Endodermal cell (in vitro differentiated cells): ENCODE measurements around the gene ZNF574. TPM values are rescaled to one million over a fixed set of nuclear protein-coding genes. Genes with fewer than 3 reads are reported as not detected.

ENCODE experiments used
- DNase-seq: peaks from one replicate; pipeline ENCODE4 v3.0.0-alpha.2; 2017
- H3K27ac ChIP-seq: 2 replicates; pipeline ENCODE4 v1.5.1; 2013; ENCODE audit warnings: mild to moderate bottlenecking, low read depth, low read length, moderate library complexity
- H3K27me3 ChIP-seq: 2 replicates; pipeline ENCODE4 v1.6.1; 2013; ENCODE audit warnings: mild to moderate bottlenecking, low read length, moderate library complexity; ENCODE audit not compliant: insufficient read depth, control insufficient read depth, poor library complexity, severe bottlenecking
- H3K36me3 ChIP-seq: 2 replicates; pipeline ENCODE4 v1.7.0; 2013; ENCODE audit warnings: mild to moderate bottlenecking, low read length, moderate library complexity; ENCODE audit not compliant: control insufficient read depth, insufficient read depth
- H3K4me1 ChIP-seq: one replicate; pipeline ENCODE4 v1.7.0; 2013; ENCODE audit warnings: low read length; ENCODE audit not compliant: control insufficient read depth, insufficient read depth
- H3K4me3 ChIP-seq: 2 replicates; pipeline ENCODE4 v1.5.1; 2013; ENCODE audit warnings: mild to moderate bottlenecking, low read length, moderate library complexity
- H3K9ac ChIP-seq: 2 replicates; pipeline ENCODE4 v1.6.1; 2013; ENCODE audit warnings: mild to moderate bottlenecking, low read length, moderate library complexity; ENCODE audit not compliant: poor library complexity, severe bottlenecking; ENCODE audit errors: extremely low read depth
- H3K9me3 ChIP-seq: 2 replicates; pipeline ENCODE4 v1.6.1; 2013; ENCODE audit warnings: mild to moderate bottlenecking, low read length, moderate library complexity; ENCODE audit not compliant: control insufficient read depth
- H3K27ac Mint-ChIP-seq: 2 replicates; pipeline ENCODE4 v1.8.0; 2020; ENCODE audit warnings: mixed read lengths
- H3K27me3 Mint-ChIP-seq: 2 replicates; pipeline ENCODE4 v1.8.0; 2021; ENCODE audit warnings: mild to moderate bottlenecking, mixed read lengths; ENCODE audit not compliant: insufficient read depth
- H3K36me3 Mint-ChIP-seq: 2 replicates; pipeline ENCODE4 v1.8.0; 2020; ENCODE audit warnings: low read depth, mixed read lengths
- H3K4me1 Mint-ChIP-seq: 2 replicates; pipeline ENCODE4 v1.8.0; 2020; ENCODE audit warnings: mixed read lengths
- H3K4me3 Mint-ChIP-seq: 2 replicates; pipeline ENCODE4 v1.8.0; 2020; ENCODE audit warnings: mild to moderate bottlenecking, moderate library complexity, mixed read lengths
- H3K9me3 Mint-ChIP-seq: 2 replicates; pipeline ENCODE4 v1.8.0; 2020; ENCODE audit warnings: mild to moderate bottlenecking, mixed read lengths
- CTCF ChIP-seq: fragments of 200-600 bp; sonication (generic); conservative IDR thresholded peaks from 2 replicates; pipeline ENCODE4 v1.5.0; 2021; ENCODE audit warnings: antibody characterized with exemption, mild to moderate bottlenecking
- WGBS, 2 experiments: methylation state at CpG; one replicate each; pipeline versions ENCODE4 v1.1.5 to v1.1.7; 2013; ENCODE audit warnings: missing lambda C conversion rate in 2 of 2, mixed read lengths in 1 of 2; ENCODE audit not compliant: insufficient coverage in 1 of 2, insufficient read length in 1 of 2; 5-methylcytosine and 5-hydroxymethylcytosine counted together
- long read RNA-seq, 4 experiments: library from polyadenylated mRNA in 2 of 4; library from RNA in 1 of 4; library from capped mRNA in 1 of 4; stranded (forward) in 3 of 4; unstranded in 1 of 4; transcript quantifications; one replicate each; pipeline ENCODE4 v2.0.0, GENCODE V29; 2020 to 2021; ENCODE audit warnings: inconsistent platforms in 1 of 4
- polyA plus RNA-seq, 2 experiments: library from polyadenylated mRNA; stranded (reverse); fragments of 50-300 nt; gene quantifications; one replicate each; pipeline ENCODE4 v1.2.3, GENCODE V29; 2013
- total RNA-seq, 2 donors: library from RNA; stranded (reverse); fragmentation: NEBNext Ultra II Directional in 1 of 2; extraction: Animal tissue kit (Norgen Biotek cat#: 25700) in 1 of 2; gene quantifications; 2 replicates in 1 of 2; 3 replicates in 1 of 2; pipeline ENCODE4 v1.2.1, GENCODE V29; 2021

The ZNF574 gene
- total RNA-seq: 10 to 100 TPM; 20.9 to 22.1 TPM
- polyA plus RNA-seq (2013, experiment 1 of 2): 21.0 TPM
- polyA plus RNA-seq (2013, experiment 2 of 2): 18.5 TPM
- long read RNA-seq, experiment 1, transcript ZNF574-202 (2 exons, 2,940 nt): major isoform, 5 of 10 reads
- long read RNA-seq, experiment 1, partial matches to known transcripts: 5 of 10 reads
- long read RNA-seq, experiment 1, other reads (novel, unspliced or antisense): 0 of 10 reads
- long read RNA-seq, experiment 2, transcript ZNF574-202 (2 exons, 2,940 nt): major isoform, 81 of 93 reads
- long read RNA-seq, experiment 2, partial matches to known transcripts: 9 of 93 reads
- long read RNA-seq, experiment 2, other reads (novel, unspliced or antisense): 3 of 93 reads
- long read RNA-seq, experiment 3, transcript ZNF574-202 (2 exons, 2,940 nt): major isoform, 162 of 180 reads
- long read RNA-seq, experiment 3, partial matches to known transcripts: 17 of 180 reads
- long read RNA-seq, experiment 3, other reads (novel, unspliced or antisense): 1 of 180 reads
- long read RNA-seq, experiment 4: 0 reads

GRCh38 chr19:42075616-42076379 is at the start of gene ZNF574:
Gene ZNF574, plus strand, starts transcription at chr19:42076166. Its CDS starts 2,441 bp downstream, at chr19:42078607.
- peaks cover 1% of the 10 kb centered on the region for H3K27me3 Mint-ChIP-seq
- H3K9me3 Mint-ChIP-seq: no peaks in the 10 kb centered on the region
- 0% methylated on average over 12 to 80 of the region's 80 CpGs for WGBS, 2 experiments

GRCh38 chr19:42028304-42029216 is 47.4 kb upstream of the ZNF574 start:
- H3K27me3 ChIP-seq: peaks cover 6% of the 10 kb centered on the region
- peaks cover 8% of the 10 kb centered on the region for H3K4me1 Mint-ChIP-seq
- H3K4me3 ChIP-seq: no peak overlapping the region
- no peak overlapping the region for H3K9ac ChIP-seq
- no peaks in the 10 kb centered on the region for H3K36me3 ChIP-seq
- DNase-seq: peak; percentile 98
- WGBS, 2 experiments: 54 to 82% methylated on average over 4 to 8 of the region's 8 CpGs
- TF ChIP-seq CTCF: peak; percentile 95
- peaks cover 2% of the 10 kb centered on the region for H3K36me3 Mint-ChIP-seq
- no peak overlapping the region for H3K27ac ChIP-seq
- peak overlapping the region; percentile 62 for H3K27ac Mint-ChIP-seq
- H3K9me3 Mint-ChIP-seq: no peaks in the 10 kb centered on the region
- H3K4me1 ChIP-seq: no peaks in the 10 kb centered on the region
- H3K27me3 Mint-ChIP-seq: peaks cover 4% of the 10 kb centered on the region
- peak overlapping the region; percentile 53 for H3K4me3 Mint-ChIP-seq
- H3K9me3 ChIP-seq: no peaks in the 10 kb centered on the region

More at GRCh38 chr19:42075616-42076379, at the start of gene ZNF574:
- peak; percentile 99 for DNase-seq
- Histone ChIP-seq H3K9ac (peak within 1 kb of the TSS; percentile 96), H3K4me3 (peak within 1 kb of the TSS; percentile 100), H3K27ac (peak within 1 kb of the TSS; percentile 90), H3K9me3 (no peaks in the 10 kb centered on the region), H3K36me3 (peaks cover 25% of the 10 kb centered on the region), H3K4me1 (no peaks in the 10 kb centered on the region), H3K27me3 (no peaks in the 10 kb centered on the region)
- no peak for TF ChIP-seq CTCF
- Mint-ChIP-seq H3K4me1 (peaks cover 23% of the 10 kb centered on the region), H3K27ac (peak within 1 kb of the TSS; percentile 100), H3K4me3 (peak within 1 kb of the TSS; percentile 96), H3K36me3 (peaks cover 24% of the 10 kb centered on the region)
